ENCODE measurements around the gene OR2AT4. TPM values are rescaled to one million over a fixed set of nuclear protein-coding genes. Genes with fewer than 3 reads are reported as not detected.

Gene OR2AT4
- total RNA-seq, 2 donors from 2014 or later, result not detected

DNA sequence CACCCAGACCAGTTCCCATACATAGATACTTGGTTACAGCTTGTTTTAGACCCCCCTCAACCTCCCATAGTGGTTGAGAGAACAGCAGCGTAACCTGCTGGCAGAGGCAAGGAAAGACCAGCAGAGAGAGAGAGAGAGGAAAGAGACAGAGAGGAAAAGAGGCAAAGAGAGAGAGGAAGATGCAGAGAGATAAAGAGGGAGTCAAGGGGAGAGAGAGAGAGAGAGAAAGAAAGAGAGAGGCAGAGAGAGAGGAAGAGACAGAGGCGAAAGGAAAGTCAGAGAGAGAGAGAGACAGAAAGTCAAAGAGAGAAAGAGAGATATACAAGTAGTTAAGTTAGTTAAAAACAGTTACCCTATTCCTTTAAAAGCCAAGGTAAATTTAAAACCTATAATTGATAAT, 55.4 kb downstream of the OR2AT4 start:
- H3K4me3 ChIP-seq, result no peak overlapping the region
- no peak for TF ChIP-seq CTCF (IDR thresholded peaks at IDR 0.05)
- H3K27me3 ChIP-seq, result no peaks in the 10 kb centered on the region
- no peak overlapping the region for H3K27ac ChIP-seq
- H3K36me3 ChIP-seq, result no peaks in the 10 kb centered on the region
- intact Hi-C loops (cut with DNase I), result no loop called here
- no peaks in the 10 kb centered on the region for H3K4me1 ChIP-seq
- no peak for DNase-seq
- no peaks in the 10 kb centered on the region for H3K9me3 ChIP-seq
- H3K9ac ChIP-seq (ENCODE audit: low read depth in 2 of 2, low read length in 2 of 2), result no peak overlapping the region

DNA sequence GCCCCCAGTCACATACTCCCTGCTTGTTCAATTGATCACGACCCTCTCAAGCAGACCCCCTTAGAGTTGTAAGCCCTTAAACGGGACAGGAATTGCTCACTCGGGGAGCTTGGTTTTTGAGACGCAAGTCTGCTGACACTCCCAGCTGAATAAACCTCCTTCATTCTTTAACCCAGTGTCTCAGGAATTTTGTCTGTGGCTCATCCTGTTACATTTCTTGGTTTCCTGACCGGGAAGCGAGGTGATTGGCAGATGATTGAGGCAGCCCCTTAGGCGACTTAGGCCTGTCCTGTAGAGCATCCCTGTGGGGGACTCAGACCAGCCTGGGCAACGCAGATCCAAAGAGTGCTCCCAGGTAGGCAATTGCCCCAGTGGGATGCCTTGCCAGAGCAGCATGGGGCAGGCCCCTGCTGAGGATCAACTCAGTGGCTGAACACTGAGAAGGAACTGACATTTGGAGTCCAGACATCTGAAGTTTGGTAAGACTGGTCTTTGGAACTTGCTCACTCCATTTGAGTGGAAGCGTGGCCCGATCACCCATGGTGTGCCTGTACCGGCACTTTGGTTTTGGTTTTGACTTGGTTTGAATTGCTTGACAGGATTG, 56.4 kb downstream of the OR2AT4 start:
- no peak for TF ChIP-seq CTCF (IDR thresholded peaks at IDR 0.05)
- H3K4me3 ChIP-seq, result no peak overlapping the region
- H3K27ac ChIP-seq, result no peak overlapping the region
- no peaks in the 10 kb centered on the region for H3K36me3 ChIP-seq
- intact Hi-C loops (cut with DNase I), result no loop called here
- no peak overlapping the region for H3K9ac ChIP-seq (ENCODE audit: low read depth in 2 of 2, low read length in 2 of 2)
- no peaks in the 10 kb centered on the region for H3K9me3 ChIP-seq
- no peaks in the 10 kb centered on the region for H3K4me1 ChIP-seq
- DNase-seq, result no peak
- H3K27me3 ChIP-seq, result no peaks in the 10 kb centered on the region

DNA sequence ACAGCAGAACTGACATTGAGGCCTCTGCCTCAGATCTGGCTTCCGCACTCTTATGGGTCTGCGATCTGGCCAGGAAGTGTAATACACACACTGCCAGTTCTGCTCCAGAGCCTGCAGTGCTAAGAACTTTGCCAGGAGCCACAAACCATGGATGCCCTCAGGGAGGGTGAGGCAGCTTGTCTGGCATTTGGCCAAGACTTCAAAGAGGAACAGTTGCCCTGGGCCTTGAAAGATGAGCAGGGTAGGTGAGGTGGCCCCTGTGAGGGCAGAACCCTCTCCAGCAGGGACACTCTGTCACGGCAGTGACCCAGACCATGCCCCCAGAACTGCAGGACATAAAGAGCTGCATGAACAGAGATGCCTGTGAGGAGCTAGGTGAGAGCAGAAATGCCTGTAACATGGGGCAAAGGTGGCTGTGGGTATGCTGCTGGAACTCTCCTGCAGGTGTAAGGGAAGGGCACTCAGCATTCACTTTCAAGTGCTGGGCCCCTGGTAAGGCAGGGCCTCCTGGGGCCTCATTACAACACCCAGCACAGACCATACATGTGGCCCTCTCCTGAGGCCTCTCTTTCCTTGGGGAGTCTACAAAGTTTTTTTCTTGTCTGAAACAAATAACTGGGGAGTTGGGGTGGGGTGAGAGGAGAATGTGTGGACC, 60.6 kb downstream of the OR2AT4 start:
- intact Hi-C loops (cut with DNase I), result no loop called here
- no peak for DNase-seq
- Histone ChIP-seq H3K27ac (no peak overlapping the region), H3K27me3 (no peaks in the 10 kb centered on the region), H3K9ac (ENCODE audit: low read depth in 2 of 2, low read length in 2 of 2) (no peak overlapping the region), H3K4me3 (no peak overlapping the region), H3K36me3 (no peaks in the 10 kb centered on the region), H3K9me3 (no peaks in the 10 kb centered on the region), H3K4me1 (no peaks in the 10 kb centered on the region)
- no peak for TF ChIP-seq CTCF (IDR thresholded peaks at IDR 0.05)

DNA sequence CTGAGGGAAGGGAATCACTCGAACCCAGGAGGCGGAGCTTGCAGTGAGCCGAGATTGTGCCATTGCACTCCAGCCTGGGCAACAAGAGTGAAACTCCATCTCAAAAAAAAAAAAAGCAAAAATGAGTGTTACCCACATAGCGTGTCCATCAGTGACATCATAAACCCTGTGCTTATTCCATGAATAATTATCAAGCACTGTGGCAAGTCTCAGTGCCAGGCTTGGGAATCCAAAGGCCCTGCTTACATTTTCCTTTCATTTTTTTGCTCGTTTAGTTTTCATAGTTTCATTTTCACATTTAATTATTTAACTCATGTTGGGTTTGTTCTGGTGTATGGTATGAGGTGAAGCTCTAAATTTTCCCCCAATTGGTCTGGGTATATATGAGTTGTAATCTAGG, 61.4 kb downstream of the OR2AT4 start:
- DNase-seq, result no peak
- no peak overlapping the region for H3K4me3 ChIP-seq
- H3K9ac ChIP-seq (ENCODE audit: low read depth in 2 of 2, low read length in 2 of 2), result no peak overlapping the region
- no peaks in the 10 kb centered on the region for H3K27me3 ChIP-seq
- no peaks in the 10 kb centered on the region for H3K9me3 ChIP-seq
- TF ChIP-seq CTCF (IDR thresholded peaks at IDR 0.05), result no peak
- H3K4me1 ChIP-seq, result no peaks in the 10 kb centered on the region
- H3K36me3 ChIP-seq, result no peaks in the 10 kb centered on the region
- no peak overlapping the region for H3K27ac ChIP-seq
- intact Hi-C loops (cut with DNase I), result no loop called here

DNA sequence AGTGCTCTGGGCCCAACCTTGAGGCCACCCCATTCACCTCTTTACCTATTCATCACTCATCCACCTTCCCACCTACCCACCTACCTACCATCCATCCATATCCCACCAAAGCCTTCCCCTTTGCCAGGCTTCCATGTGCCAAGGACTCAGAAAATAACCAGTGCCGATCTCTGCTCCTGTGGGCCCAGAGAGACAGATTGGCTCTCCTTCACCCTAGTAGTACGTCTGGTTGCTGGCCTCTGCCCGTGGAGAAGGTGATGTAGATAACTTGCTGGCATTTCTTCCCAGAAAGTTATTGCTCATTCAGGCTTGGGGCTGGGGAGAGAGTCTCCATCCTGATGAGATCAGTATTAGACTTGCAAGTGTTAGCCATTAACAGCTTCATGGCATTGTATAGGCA, 62.8 kb downstream of the OR2AT4 start:
- no peak overlapping the region for H3K4me3 ChIP-seq
- intact Hi-C loops (cut with DNase I), result loop anchor here (2.0 kb wide), 1 partner anchor 105 kb away; no protein-coding TSS in a partner anchor
- no peaks in the 10 kb centered on the region for H3K9me3 ChIP-seq
- H3K27ac ChIP-seq, result no peak overlapping the region
- no peak overlapping the region for H3K9ac ChIP-seq (ENCODE audit: low read depth in 2 of 2, low read length in 2 of 2)
- DNase-seq, result no peak
- H3K4me1 ChIP-seq, result no peaks in the 10 kb centered on the region
- TF ChIP-seq CTCF (IDR thresholded peaks at IDR 0.05), result no peak
- H3K27me3 ChIP-seq, result no peaks in the 10 kb centered on the region
- H3K36me3 ChIP-seq, result no peaks in the 10 kb centered on the region
